Heart left ventricle (tissue), 13 donors: ENCODE measurements around the gene AMOTL2.

Experiments
- CTCF ChIP-seq, 12 donors: fragments of 200-600 bp; sonication (generic) in 4 of 12; IDR thresholded peaks; one replicate each; pipeline versions ENCODE4 v1.5.0 to v1.8.0; 2018 to 2022; ENCODE audit warnings: antibody characterized with exemption in 12 of 12, mild to moderate bottlenecking in 5 of 12
- POLR2A ChIP-seq, 2 donors: fragments of 450-650 bp; IDR thresholded peaks; one replicate each; pipeline ENCODE4 v1.6.1; 2017; ENCODE audit warnings: antibody characterized with exemption in 2 of 2, mild to moderate bottlenecking in 2 of 2, moderate library complexity in 2 of 2
- donor health status: ischemic (EF 13 %, LVEDD 7.1; RV severe dilation, severe dysfunction).
- donor health status: DM: no; HTN: yes; CAD: no.
- donor health status: DM: no; HTN: no; CAD: no.
- donor health status: ischemic (EF 25% LVEDD 6.9; RV normal size, moderate dysfunction).
- donor health status: ischemic (EF 25% LVEDD 5.7; RV mildly dilated, moderate dysfunction).
- donor health status: ischemic (EF 35%, LVEDD 5.7; RV mildly dilated, moderate dysfunction).
- donor health status: nonischemic (EF 11% LVEDD 7.7; RV severe dilation, severe dysfunction).
- donor health status: DM: yes; HTN: yes; CAD: no.
- donor health status: PGD.
- donor health status: ischemic (EF 29% LVEDD 5.4; RV normal size, mild dysfunction).
- donor health status: nonischemic (EF 23%, LVEDD 6.1; RV moderate dilation, normal function).

DNA sequence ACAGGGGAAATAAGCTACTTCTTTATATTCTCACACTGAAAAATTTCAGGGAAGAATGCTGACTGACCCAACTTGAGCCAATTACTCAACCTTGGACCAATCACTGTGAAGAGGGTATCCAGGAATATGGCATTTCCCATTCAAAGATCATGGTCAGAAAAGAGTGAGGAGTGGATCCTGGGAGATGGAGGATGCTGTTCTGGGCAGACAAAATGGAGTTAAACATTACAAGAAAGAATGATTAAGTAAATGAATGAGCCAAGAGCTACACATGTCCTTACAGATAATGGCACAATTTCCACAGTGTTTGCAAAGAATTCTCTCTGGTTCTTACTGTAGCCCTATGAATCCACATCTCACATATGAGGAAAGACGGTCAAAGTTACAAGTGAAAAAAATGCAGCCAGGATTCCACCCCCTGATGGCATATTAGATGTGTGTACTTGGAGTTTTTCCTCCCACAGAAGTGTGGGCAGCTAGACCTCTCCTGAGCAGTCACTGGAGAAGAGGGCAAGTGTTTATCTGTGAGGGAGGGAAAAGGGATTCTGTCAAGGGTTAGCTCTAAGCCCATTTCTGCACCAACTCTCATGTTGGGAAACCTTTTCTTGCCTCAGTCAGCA is 33.8 kb downstream of the AMOTL2 start:
- no peak for TF ChIP-seq CTCF (IDR thresholded peaks at IDR 0.05)
- no peak for TF ChIP-seq POLR2A (IDR thresholded peaks at IDR 0.05)
